Naive thymus-derived CD4-positive, alpha-beta T cell (primary cell): ENCODE results near the gene CHRNA7. TPM values are rescaled to one million over a fixed set of nuclear protein-coding genes. Genes with fewer than 3 reads are reported as not detected.

ENCODE experiments used
- ATAC-seq: fragments of 150-1000 bp; cut with Tn5 transposase; 2 replicates; pipeline ENCODE4 v1.10.0; 2021; ENCODE audit warnings: mild to moderate bottlenecking, moderate library complexity
- CTCF ChIA-PET: fragments of 350-600 bp; sonication (Branson Sonifier 250); formaldehyde crosslinking; loops from one replicate; lab custom pipeline; 2021; ENCODE audit warnings: antibody characterized with exemption; lab: Charles Lee
- POLR2A ChIA-PET: fragments of 350-600 bp; sonication (Branson Sonifier 250); formaldehyde crosslinking; loops from one replicate; lab custom pipeline; 2021; ENCODE audit warnings: antibody characterized with exemption, inconsistent platforms; lab: Charles Lee
- DNase-seq, 9 donors: peaks; one replicate each; pipeline versions ENCODE4 v3.0.0 to v3.0.0-alpha.2; 2020 to 2022; ENCODE audit warnings: mixed read lengths in 1 of 9
- H3K27ac ChIP-seq: one replicate; pipeline ENCODE4 v1.7.0; 2013; ENCODE audit warnings: mild to moderate bottlenecking, low read depth, low read length, moderate library complexity
- H3K27me3 ChIP-seq, 2 donors: one replicate each; pipeline ENCODE4 v1.7.0; 2013; ENCODE audit warnings: low read length in 2 of 2, mild to moderate bottlenecking in 2 of 2, moderate library complexity in 2 of 2; ENCODE audit not compliant: control insufficient read depth in 2 of 2, insufficient read depth in 2 of 2
- H3K36me3 ChIP-seq, 3 experiments: 1 replicate in 2 of 3; 2 replicates in 1 of 3; pipeline ENCODE4 v1.7.0; 2013; ENCODE audit warnings: low read length in 3 of 3, mild to moderate bottlenecking in 3 of 3, moderate library complexity in 1 of 3; ENCODE audit not compliant: insufficient read depth in 3 of 3, control insufficient read depth in 2 of 3
- H3K4me1 ChIP-seq, 2 donors: one replicate each; pipeline ENCODE4 v1.7.0; 2013; ENCODE audit warnings: low read length in 2 of 2, mild to moderate bottlenecking in 2 of 2, moderate library complexity in 1 of 2; ENCODE audit not compliant: control insufficient read depth in 2 of 2, insufficient read depth in 2 of 2
- H3K4me3 ChIP-seq: 2 replicates; pipeline ENCODE4 v1.7.0; 2013; ENCODE audit warnings: mild to moderate bottlenecking, low read length
- H3K9me3 ChIP-seq, 3 experiments: 1 replicate in 2 of 3; 2 replicates in 1 of 3; pipeline ENCODE4 v1.7.0; 2013; ENCODE audit warnings: low read length in 3 of 3; ENCODE audit not compliant: control insufficient read depth in 2 of 3
- H3K27ac Mint-ChIP-seq, 9 donors: one replicate each; pipeline ENCODE4 v1.8.0; 2020 to 2022; ENCODE audit warnings: mixed read lengths in 9 of 9, mild to moderate bottlenecking in 8 of 9, moderate library complexity in 5 of 9, inconsistent platforms in 2 of 9
- H3K27me3 Mint-ChIP-seq, 5 donors: one replicate each; pipeline ENCODE4 v1.8.0; 2021 to 2022; ENCODE audit warnings: mixed read lengths in 5 of 5, mild to moderate bottlenecking in 1 of 5
- H3K36me3 Mint-ChIP-seq, 5 donors: one replicate each; pipeline ENCODE4 v1.8.0; 2020 to 2022; ENCODE audit warnings: mixed read lengths in 5 of 5, mild to moderate bottlenecking in 3 of 5, inconsistent platforms in 1 of 5
- H3K4me1 Mint-ChIP-seq, 7 donors: one replicate each; pipeline ENCODE4 v1.8.0; 2020 to 2022; ENCODE audit warnings: mixed read lengths in 7 of 7, mild to moderate bottlenecking in 3 of 7, inconsistent platforms in 1 of 7
- H3K4me3 Mint-ChIP-seq, 10 donors: one replicate each; pipeline ENCODE4 v1.8.0; 2020 to 2022; ENCODE audit warnings: mild to moderate bottlenecking in 10 of 10, mixed read lengths in 10 of 10, moderate library complexity in 6 of 10, inconsistent platforms in 2 of 10
- H3K9me3 Mint-ChIP-seq, 11 donors: one replicate each; pipeline ENCODE4 v1.8.0; 2020 to 2022; ENCODE audit warnings: mixed read lengths in 11 of 11, mild to moderate bottlenecking in 4 of 11, inconsistent platforms in 1 of 11, moderate library complexity in 1 of 11
- intact Hi-C, 2 donors: fragments of 100-400 bp; cut with micrococcal nuclease; formaldehyde crosslinking; loops; one replicate each; pipeline ENCODE4 v1.15.1; 2023
- polyA plus RNA-seq, 2 donors: library from polyadenylated mRNA; unstranded; fragments of 300-500 nt; fragmentation: Illumina TruSeq; gene quantifications; one replicate each; pipeline ENCODE4 v1.2.3, GENCODE V29; 2021
- total RNA-seq, 6 experiments: library from RNA in 5 of 6; stranded (reverse) in 5 of 6; gene quantifications; 1 replicate in 5 of 6; 2 replicates in 1 of 6; pipeline ENCODE4 v1.2.3 and lab custom pipeline; 2021 to 2026

The CHRNA7 gene
- total and polyA plus RNA-seq, 7 experiments from 2014 or later: 0.09 to 1.6 (median 0.78) TPM; not detected in 3

DNA sequence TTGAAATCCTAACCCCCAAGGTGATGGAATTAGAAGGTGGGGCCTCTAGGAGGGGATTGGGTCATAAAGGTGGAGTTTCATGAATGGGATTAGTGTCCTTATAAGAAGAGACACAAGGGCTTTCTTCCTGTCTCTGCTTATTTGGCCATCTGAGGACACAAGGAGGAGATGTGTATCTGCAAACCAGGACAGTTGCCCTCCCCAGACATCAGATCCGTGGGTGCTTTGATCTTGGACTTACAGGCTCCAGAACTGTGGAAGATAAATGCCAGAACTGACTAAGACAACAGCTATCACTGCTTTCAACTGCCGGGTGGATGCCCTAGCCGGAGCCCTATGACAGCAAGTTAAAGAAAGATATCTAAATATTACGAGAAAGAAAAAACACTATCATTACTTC, 94.4 kb downstream of the CHRNA7 start:
- Histone ChIP-seq H3K27ac (no peak overlapping the region), H3K36me3 (no peaks in the 10 kb centered on the region), H3K27me3 (no peaks in the 10 kb centered on the region), H3K9me3 (no peaks in the 10 kb centered on the region), H3K4me3 (no peak overlapping the region), H3K4me1 (no peaks in the 10 kb centered on the region)
- H3K36me3 Mint-ChIP-seq: no peaks in the 10 kb centered on the region
- ATAC-seq (no peak), DNase-seq (no peak)
- no peaks in the 10 kb centered on the region for H3K9me3 Mint-ChIP-seq
- intact Hi-C loops: no loop called here
- ChIA-PET CTCF (no interaction called here), POLR2A (no interaction called here)
- peaks cover 0 to 2% (median 0%) of the 10 kb centered on the region in 7 donors for H3K4me1 Mint-ChIP-seq
- H3K4me3 Mint-ChIP-seq: no peak overlapping the region
- H3K27me3 Mint-ChIP-seq: peaks cover 4 to 28% (median 16%) of the 10 kb centered on the region in 5 donors
- H3K27ac Mint-ChIP-seq: no peak overlapping the region

DNA sequence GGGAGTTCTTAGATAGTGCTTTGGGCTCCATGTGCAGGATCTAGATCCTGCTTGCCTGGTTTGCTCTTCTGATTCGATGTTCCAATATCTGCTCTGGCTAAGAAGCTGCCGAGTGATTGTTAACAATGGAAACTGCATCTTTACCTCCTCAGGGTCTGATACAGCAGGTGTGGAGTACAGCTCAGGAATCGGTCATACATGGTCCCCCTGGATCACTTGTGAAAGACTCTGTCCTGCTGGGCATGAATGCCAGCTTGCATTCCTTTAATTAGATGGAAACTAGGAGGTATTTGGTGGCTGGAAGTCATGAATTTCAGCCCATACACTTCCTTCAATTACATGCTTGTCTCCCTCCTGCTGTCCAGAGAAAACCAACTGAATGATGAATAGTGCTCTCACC, 95.3 kb downstream of the CHRNA7 start:
- H3K4me3 ChIP-seq: no peak overlapping the region
- H3K9me3 ChIP-seq: no peaks in the 10 kb centered on the region
- intact Hi-C loops: no loop called here
- ATAC-seq (no peak), DNase-seq (no peak)
- Mint-ChIP-seq H3K9me3 (peaks cover 0 to under 1% (median 0%) of the 10 kb centered on the region in 11 donors), H3K36me3 (no peaks in the 10 kb centered on the region), H3K4me3 (no peak overlapping the region), H3K27me3 (peaks cover 7 to 28% (median 16%) of the 10 kb centered on the region in 5 donors), H3K4me1 (peaks cover 0 to 2% (median 0%) of the 10 kb centered on the region in 7 donors), H3K27ac (no peak overlapping the region)
- no peaks in the 10 kb centered on the region for H3K36me3 ChIP-seq
- no peak overlapping the region for H3K27ac ChIP-seq
- ChIA-PET POLR2A (no interaction called here), CTCF (no interaction called here)
- no peaks in the 10 kb centered on the region for H3K27me3 ChIP-seq
- H3K4me1 ChIP-seq: no peaks in the 10 kb centered on the region

DNA sequence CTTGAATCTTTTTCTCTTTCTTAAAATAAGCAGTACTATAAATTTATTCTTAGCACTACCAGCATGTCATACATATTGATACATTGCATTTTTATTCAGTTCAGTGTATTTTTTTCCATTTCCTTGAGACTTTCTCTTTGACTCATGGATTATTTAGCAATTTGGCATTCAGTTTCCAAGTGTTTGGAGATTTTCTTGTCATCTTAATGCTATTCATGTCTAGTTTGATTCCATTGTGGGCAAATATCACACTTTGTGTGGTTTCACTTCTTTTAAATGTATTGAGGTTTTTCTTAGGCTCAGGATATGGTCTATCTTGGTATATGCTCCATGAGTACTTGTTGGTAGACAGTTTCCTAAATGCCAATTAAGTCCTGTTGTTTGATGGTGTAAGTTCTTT, 99.5 kb downstream of the CHRNA7 start:
- no peak overlapping the region for H3K27ac Mint-ChIP-seq
- H3K27me3 Mint-ChIP-seq: peaks cover 14 to 32% (median 18%) of the 10 kb centered on the region in 5 donors
- peaks cover 0 to 2% (median 0%) of the 10 kb centered on the region in 7 donors for H3K4me1 Mint-ChIP-seq
- H3K36me3 Mint-ChIP-seq: no peaks in the 10 kb centered on the region
- Histone ChIP-seq H3K36me3 (no peaks in the 10 kb centered on the region), H3K4me1 (no peaks in the 10 kb centered on the region), H3K9me3 (no peaks in the 10 kb centered on the region), H3K27me3 (no peaks in the 10 kb centered on the region), H3K27ac (no peak overlapping the region), H3K4me3 (no peak overlapping the region)
- no peak for DNase-seq
- peaks cover 0 to 4% (median 0%) of the 10 kb centered on the region in 11 donors for H3K9me3 Mint-ChIP-seq
- intact Hi-C loops: no loop called here
- POLR2A ChIA-PET: no interaction called here
- CTCF ChIA-PET: no interaction called here
- H3K4me3 Mint-ChIP-seq: no peak overlapping the region
- no peak for ATAC-seq

DNA sequence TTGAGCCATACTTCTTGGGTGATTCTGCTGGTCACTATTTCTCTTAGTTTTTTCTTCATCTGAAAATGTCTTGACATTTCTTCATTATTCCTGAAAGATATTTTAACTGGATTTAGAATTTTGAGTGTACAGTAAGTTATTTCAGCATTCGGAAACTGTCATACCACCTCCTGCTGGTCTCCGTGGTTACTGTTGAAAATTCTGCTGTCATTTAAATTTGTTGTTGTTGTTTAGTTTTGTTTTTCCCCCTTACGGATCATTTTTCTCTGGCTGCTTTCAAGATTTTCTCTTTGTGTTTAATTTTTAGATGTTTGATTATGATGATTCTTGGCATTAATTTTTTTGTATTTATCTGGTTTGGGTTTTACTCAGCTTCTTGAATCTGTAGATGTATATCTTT, 100.5 kb downstream of the CHRNA7 start:
- ATAC-seq (no peak), DNase-seq (no peak)
- no peaks in the 10 kb centered on the region for H3K36me3 Mint-ChIP-seq
- peaks cover 12 to 42% (median 28%) of the 10 kb centered on the region in 5 donors for H3K27me3 Mint-ChIP-seq
- H3K27ac Mint-ChIP-seq: no peak overlapping the region
- Histone ChIP-seq H3K36me3 (no peaks in the 10 kb centered on the region), H3K27me3 (no peaks in the 10 kb centered on the region), H3K4me1 (no peaks in the 10 kb centered on the region), H3K9me3 (no peaks in the 10 kb centered on the region), H3K4me3 (no peak overlapping the region), H3K27ac (no peak overlapping the region)
- H3K4me1 Mint-ChIP-seq: peaks cover 0 to 2% (median 0%) of the 10 kb centered on the region in 7 donors
- intact Hi-C loops: no loop called here
- CTCF ChIA-PET: no interaction called here
- no peak overlapping the region for H3K4me3 Mint-ChIP-seq
- H3K9me3 Mint-ChIP-seq: peaks cover 0 to 4% (median 0%) of the 10 kb centered on the region in 11 donors
- POLR2A ChIA-PET: no interaction called here

DNA sequence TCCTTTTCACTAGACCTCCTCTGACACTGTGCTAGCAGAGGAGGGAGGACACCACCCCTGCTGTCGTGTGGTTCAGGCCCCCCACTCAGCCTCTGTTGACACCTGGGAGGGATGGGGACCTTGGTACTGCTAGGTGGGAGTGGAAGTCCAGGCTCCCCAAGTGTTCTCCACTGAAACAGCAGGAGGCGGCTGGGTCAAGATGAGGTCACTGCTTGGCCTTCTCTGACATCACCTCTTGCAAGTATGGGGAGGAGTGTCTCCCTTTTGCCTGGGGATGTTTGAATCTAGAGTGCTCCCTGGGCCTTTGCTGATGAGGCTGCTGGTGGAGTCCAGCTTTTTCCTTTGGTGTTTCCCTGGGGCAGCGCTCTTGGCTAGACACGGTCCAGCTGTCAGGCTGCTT, 101.5 kb downstream of the CHRNA7 start:
- POLR2A ChIA-PET: no interaction called here
- no peak overlapping the region for H3K4me3 ChIP-seq
- H3K9me3 Mint-ChIP-seq: peaks cover 0 to 4% (median 0%) of the 10 kb centered on the region in 11 donors
- no peaks in the 10 kb centered on the region for H3K36me3 Mint-ChIP-seq
- H3K9me3 ChIP-seq: no peaks in the 10 kb centered on the region
- intact Hi-C loops: no loop called here
- H3K27me3 ChIP-seq: no peaks in the 10 kb centered on the region
- peaks cover 12 to 50% (median 30%) of the 10 kb centered on the region in 5 donors for H3K27me3 Mint-ChIP-seq
- H3K27ac Mint-ChIP-seq: no peak overlapping the region
- DNase-seq (no peak), ATAC-seq (no peak)
- H3K27ac ChIP-seq: no peak overlapping the region
- no peaks in the 10 kb centered on the region for H3K36me3 ChIP-seq
- H3K4me3 Mint-ChIP-seq: no peak overlapping the region
- CTCF ChIA-PET: no interaction called here
- H3K4me1 ChIP-seq: no peaks in the 10 kb centered on the region
- H3K4me1 Mint-ChIP-seq: peaks cover 0 to 2% (median 0%) of the 10 kb centered on the region in 7 donors

DNA sequence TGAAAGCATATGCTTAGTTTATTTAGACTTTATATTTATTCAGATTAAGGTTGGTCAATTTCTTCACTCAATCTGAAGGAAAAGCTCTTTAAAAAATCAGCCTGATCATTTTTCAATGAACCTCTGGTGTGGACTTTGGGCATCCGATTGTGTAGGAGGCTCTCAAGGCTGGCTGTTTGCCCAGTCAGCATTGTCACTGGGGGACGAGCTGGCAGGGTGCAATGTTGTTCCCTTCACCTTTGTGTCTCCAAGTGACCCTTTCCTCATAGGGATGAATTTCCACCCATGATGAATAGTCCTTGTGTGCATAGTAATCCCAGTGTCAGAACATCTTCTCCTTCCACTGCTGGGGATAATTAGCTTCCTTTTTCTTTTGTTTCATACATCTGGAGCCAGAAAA, 102.5 kb downstream of the CHRNA7 start:
- peaks cover 9 to 50% (median 26%) of the 10 kb centered on the region in 5 donors for H3K27me3 Mint-ChIP-seq
- no peak overlapping the region for H3K27ac Mint-ChIP-seq
- CTCF ChIA-PET: no interaction called here

DNA sequence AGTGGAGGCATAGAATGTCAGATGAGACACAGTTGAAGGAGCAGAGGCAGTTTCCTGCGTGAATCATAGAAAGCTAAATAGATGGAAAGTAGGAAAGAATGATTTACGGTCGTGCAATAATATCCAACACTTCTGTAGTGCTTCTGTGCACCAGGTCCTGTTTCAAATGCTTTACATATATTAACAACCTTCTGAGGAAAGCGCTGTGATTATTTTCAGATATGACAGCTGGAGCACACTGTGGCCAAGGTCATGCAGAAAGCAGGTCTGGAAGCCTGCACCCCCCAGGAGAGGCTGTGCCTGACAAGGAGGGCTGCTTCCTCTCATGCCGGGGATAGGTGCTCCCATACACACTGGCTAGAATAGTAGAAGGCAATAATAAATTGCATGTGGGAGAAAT, 104.5 kb downstream of the CHRNA7 start:
- Mint-ChIP-seq H3K27me3 (peaks cover 3 to 46% (median 26%) of the 10 kb centered on the region in 5 donors), H3K36me3 (no peaks in the 10 kb centered on the region), H3K4me3 (no peak overlapping the region), H3K9me3 (peaks cover 0 to 4% (median 0%) of the 10 kb centered on the region in 11 donors), H3K4me1 (no peaks in the 10 kb centered on the region), H3K27ac (no peak overlapping the region)
- CTCF ChIA-PET: no interaction called here
- H3K9me3 ChIP-seq: no peaks in the 10 kb centered on the region
- DNase-seq: no peak
- ATAC-seq: no peak
- no peak overlapping the region for H3K4me3 ChIP-seq
- intact Hi-C loops: no loop called here
- no peaks in the 10 kb centered on the region for H3K36me3 ChIP-seq
- H3K27me3 ChIP-seq: no peaks in the 10 kb centered on the region
- H3K4me1 ChIP-seq: no peaks in the 10 kb centered on the region
- POLR2A ChIA-PET: no interaction called here
- H3K27ac ChIP-seq: no peak overlapping the region

More for the DNA sequence above, 102.5 kb downstream of the CHRNA7 start:
- no peaks in the 10 kb centered on the region for H3K27me3 ChIP-seq
- POLR2A ChIA-PET: no interaction called here
- no peaks in the 10 kb centered on the region for H3K9me3 ChIP-seq
- no peak overlapping the region for H3K4me3 ChIP-seq
- DNase-seq (no peak), ATAC-seq (no peak)
- Mint-ChIP-seq H3K36me3 (no peaks in the 10 kb centered on the region), H3K9me3 (peaks cover 0 to 4% (median 0%) of the 10 kb centered on the region in 11 donors), H3K4me3 (no peak overlapping the region), H3K4me1 (no peaks in the 10 kb centered on the region)
- intact Hi-C loops: no loop called here
- no peaks in the 10 kb centered on the region for H3K36me3 ChIP-seq
- no peaks in the 10 kb centered on the region for H3K4me1 ChIP-seq
- no peak overlapping the region for H3K27ac ChIP-seq
